ENCODE results near the gene PARP8.

The PARP8 gene

DNA sequence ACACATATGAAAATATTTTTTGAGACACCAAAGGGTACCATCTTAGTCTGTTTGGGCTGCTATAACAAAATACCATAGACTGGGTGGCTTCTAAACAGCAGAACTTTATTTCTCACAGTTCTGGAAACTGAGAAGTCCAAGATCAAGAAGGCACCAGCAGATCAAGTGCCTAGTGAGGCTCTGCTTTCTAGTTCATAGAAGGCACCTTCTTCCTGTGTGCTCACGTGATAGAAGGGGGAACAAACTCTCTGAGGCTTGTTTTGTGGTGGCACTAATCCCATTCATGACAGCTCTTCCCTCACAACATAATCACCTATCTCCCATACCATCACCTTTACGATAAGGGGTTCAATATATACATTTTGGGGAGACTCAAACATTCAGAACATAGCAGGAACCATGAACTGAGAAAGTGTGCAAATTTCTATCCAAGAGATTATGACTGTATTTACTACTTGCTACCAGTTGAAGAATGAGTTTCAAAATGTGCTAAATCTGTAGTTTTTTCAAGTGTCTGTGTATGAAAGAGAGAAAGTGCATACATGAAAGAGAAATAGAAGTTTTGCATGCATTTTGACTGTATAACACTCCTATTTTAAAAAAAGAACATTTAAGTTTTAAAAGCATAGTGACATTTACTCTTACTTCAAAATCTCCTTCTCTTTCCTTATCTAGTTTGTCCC lies 207.3 kb downstream of the PARP8 start:
- Histone ChIP-seq H3K4me1 (ENCODE audit: insufficient read depth, low read length, severe bottlenecking) (no peaks in the 10 kb centered on the region), H2AFZ (ENCODE audit: low read length) (no peak overlapping the region), H3F3A (ENCODE audit: insufficient read depth, low read length) (no peaks in the 10 kb centered on the region), H3K9me2 (ENCODE audit: low read depth, low read length) (no peaks in the 10 kb centered on the region), H3K9me3 (ENCODE audit: low read length) (no peaks in the 10 kb centered on the region), H3K27me3 (ENCODE audit: insufficient read depth, low read length) (0 out of 2 replicates have a peak, but pooled peaks cover 8% of the 10 kb centered on the region), H3K4me3 (ENCODE audit: low read depth, low read length, poor library complexity, severe bottlenecking) (no peak overlapping the region), H4K20me1 (ENCODE audit: insufficient read depth, low read length) (no peaks in the 10 kb centered on the region), H3K27ac (ENCODE audit: low read depth, low read length, poor library complexity, severe bottlenecking) (no peak overlapping the region), H3K9ac (ENCODE audit: low read length) (no peak overlapping the region), H3K36me3 (ENCODE audit: insufficient read depth, low read length) (no peaks in the 10 kb centered on the region), H3K79me2 (ENCODE audit: insufficient read depth, low read length) (no peaks in the 10 kb centered on the region), H3K4me2 (ENCODE audit: low read length) (no peak overlapping the region)
- TF ChIP-seq, protein P1, sequence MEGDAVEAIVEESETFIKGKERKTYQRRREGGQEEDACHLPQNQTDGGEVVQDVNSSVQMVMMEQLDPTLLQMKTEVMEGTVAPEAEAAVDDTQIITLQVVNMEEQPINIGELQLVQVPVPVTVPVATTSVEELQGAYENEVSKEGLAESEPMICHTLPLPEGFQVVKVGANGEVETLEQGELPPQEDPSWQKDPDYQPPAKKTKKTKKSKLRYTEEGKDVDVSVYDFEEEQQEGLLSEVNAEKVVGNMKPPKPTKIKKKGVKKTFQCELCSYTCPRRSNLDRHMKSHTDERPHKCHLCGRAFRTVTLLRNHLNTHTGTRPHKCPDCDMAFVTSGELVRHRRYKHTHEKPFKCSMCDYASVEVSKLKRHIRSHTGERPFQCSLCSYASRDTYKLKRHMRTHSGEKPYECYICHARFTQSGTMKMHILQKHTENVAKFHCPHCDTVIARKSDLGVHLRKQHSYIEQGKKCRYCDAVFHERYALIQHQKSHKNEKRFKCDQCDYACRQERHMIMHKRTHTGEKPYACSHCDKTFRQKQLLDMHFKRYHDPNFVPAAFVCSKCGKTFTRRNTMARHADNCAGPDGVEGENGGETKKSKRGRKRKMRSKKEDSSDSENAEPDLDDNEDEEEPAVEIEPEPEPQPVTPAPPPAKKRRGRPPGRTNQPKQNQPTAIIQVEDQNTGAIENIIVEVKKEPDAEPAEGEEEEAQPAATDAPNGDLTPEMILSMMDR (IDR thresholded peaks at IDR 0.05; ENCODE audit: low read length): no peak
- no peak for TF ChIP-seq EZH2 (IDR thresholded peaks at IDR 0.05; ENCODE audit: borderline replicate concordance, low read length)

DNA sequence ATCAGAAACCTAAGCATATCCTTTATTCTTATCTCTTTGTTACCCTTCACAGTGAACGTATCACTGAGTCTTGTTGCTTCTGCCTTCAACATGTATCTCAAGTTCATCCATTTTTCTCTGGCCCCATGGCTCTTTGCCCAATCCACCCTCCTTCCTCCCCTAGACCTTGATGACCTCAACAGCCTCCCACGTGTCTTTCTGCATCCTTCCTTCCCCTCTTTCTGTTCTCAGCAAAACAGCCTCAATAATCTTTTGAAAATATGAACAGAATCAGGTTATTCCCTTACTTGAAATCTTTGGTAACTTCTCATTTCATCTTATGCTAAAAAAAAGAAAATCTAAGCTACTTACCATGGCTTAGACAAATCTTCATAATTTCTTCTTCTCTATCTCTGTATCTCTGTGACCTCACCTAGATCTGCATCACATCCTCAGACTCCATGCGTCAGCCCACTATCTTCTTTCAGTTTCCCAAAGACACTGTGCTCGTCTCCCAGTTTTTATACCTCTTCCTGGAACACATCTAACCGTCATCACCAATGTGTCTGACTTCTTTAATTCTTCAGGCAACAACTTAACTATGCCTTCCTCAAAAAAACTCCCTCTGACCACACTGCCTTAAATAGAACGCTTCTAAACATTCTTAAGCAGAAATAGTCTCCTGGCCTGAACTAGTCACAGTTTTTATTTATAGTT lies 208.0 kb downstream of the PARP8 start:
- Histone ChIP-seq H3K4me2 (ENCODE audit: low read length) (no peak overlapping the region), H2AFZ (ENCODE audit: low read length) (no peak overlapping the region)

DNA sequence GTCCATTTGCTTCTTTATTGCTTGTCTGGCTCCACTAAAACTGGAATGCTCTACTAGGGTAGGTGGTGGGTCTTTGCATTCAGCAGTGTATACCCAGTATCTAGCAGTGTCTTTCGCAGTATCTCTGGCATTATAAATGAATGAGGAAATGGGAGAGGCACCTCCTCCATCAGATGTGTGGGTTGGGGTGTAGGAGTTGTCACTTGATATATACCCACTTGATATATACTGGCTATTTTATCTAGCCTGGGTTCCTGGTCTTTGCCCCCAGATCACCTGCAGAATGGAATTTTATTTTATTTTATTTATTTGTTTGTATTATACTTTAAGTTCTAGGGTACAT lies 208.5 kb downstream of the PARP8 start:
- H4K20me1 ChIP-seq (ENCODE audit: insufficient read depth, low read length): no peaks in the 10 kb centered on the region
- H3K4me3 ChIP-seq (ENCODE audit: low read depth, low read length, poor library complexity, severe bottlenecking): no peak overlapping the region
- no peaks in the 10 kb centered on the region for H3K4me1 ChIP-seq (ENCODE audit: insufficient read depth, low read length, severe bottlenecking)
- H3K9me2 ChIP-seq (ENCODE audit: low read depth, low read length): no peaks in the 10 kb centered on the region
- H3K9me3 ChIP-seq (ENCODE audit: low read length): no peaks in the 10 kb centered on the region
- 0 out of 2 replicates have a peak, but pooled peaks cover 8% of the 10 kb centered on the region for H3K27me3 ChIP-seq (ENCODE audit: insufficient read depth, low read length)
- no peaks in the 10 kb centered on the region for H3F3A ChIP-seq (ENCODE audit: insufficient read depth, low read length)
- H3K4me2 ChIP-seq (ENCODE audit: low read length): no peak overlapping the region
- H3K79me2 ChIP-seq (ENCODE audit: insufficient read depth, low read length): no peaks in the 10 kb centered on the region
- no peak overlapping the region for H3K27ac ChIP-seq (ENCODE audit: low read depth, low read length, poor library complexity, severe bottlenecking)
- H3K9ac ChIP-seq (ENCODE audit: low read length): no peak overlapping the region
- TF ChIP-seq, protein P1 (IDR thresholded peaks at IDR 0.05; ENCODE audit: low read length): no peak
- H2AFZ ChIP-seq (ENCODE audit: low read length): no peak overlapping the region
- no peaks in the 10 kb centered on the region for H3K36me3 ChIP-seq (ENCODE audit: insufficient read depth, low read length)

More for the DNA sequence above, 208.0 kb downstream of the PARP8 start:
- TF ChIP-seq EZH2 (IDR thresholded peaks at IDR 0.05; ENCODE audit: borderline replicate concordance, low read length): no peak
- TF ChIP-seq, protein P1 (IDR thresholded peaks at IDR 0.05; ENCODE audit: low read length): no peak
- no peaks in the 10 kb centered on the region for H3K4me1 ChIP-seq (ENCODE audit: insufficient read depth, low read length, severe bottlenecking)
- no peak overlapping the region for H3K4me3 ChIP-seq (ENCODE audit: low read depth, low read length, poor library complexity, severe bottlenecking)
- no peaks in the 10 kb centered on the region for H3K36me3 ChIP-seq (ENCODE audit: insufficient read depth, low read length)
- no peaks in the 10 kb centered on the region for H3F3A ChIP-seq (ENCODE audit: insufficient read depth, low read length)
- no peak overlapping the region for H3K27ac ChIP-seq (ENCODE audit: low read depth, low read length, poor library complexity, severe bottlenecking)
- H3K27me3 ChIP-seq (ENCODE audit: insufficient read depth, low read length): 0 out of 2 replicates have a peak, but pooled peaks cover 8% of the 10 kb centered on the region
- no peaks in the 10 kb centered on the region for H4K20me1 ChIP-seq (ENCODE audit: insufficient read depth, low read length)
- H3K9me3 ChIP-seq (ENCODE audit: low read length): no peaks in the 10 kb centered on the region
- H3K9ac ChIP-seq (ENCODE audit: low read length): no peak overlapping the region
- no peaks in the 10 kb centered on the region for H3K79me2 ChIP-seq (ENCODE audit: insufficient read depth, low read length)
- H3K9me2 ChIP-seq (ENCODE audit: low read depth, low read length): no peaks in the 10 kb centered on the region
